Measurements from ENCODE around the gene CDC42BPG.

CDC42BPG gene

DNA sequence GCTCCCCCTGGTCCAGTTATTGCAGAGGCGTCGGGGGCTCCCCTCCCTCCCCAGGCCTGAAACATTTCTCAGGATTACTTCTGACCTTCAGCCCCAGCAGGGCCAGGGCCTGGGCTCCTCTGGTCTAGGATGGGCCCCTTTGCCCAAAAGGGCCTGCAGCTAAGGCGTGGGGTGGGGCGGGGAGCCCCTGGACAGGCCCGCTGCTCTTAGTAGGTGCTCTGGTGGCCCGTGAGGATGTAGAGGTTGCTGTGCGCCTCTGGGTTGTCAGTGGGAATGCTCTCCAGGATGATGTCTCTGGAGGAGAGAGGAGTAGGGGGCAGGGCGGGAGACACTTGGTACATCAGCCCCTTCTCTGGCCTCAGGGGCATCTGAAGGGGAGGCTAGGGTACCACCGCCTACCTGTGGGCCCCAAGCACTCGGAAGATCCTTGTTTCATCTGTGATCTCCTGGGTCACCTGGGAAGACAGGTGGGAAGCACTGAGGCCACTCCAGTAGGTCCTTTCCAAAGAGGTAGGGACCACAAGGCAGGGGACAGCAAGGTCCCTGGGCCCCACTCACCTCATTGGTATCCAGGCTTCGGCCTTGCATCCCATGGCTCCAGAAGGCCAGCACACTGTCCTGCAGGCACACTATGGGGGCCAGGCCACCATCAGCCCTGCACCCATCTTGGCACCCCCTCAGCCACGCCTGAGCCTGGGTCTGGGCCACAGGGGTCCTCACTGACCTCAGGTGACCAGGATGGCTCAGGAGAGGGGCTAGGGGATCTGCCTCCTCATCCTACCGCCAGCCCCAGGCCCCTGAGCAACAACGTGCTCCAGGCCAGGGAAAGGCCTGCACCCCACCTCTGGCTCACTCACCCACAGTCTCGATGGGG is 54.9 kb downstream of the CDC42BPG start:
- no peak for DNase-seq (ENCODE audit: low read depth, low spot score)

- DNase-seq (ENCODE audit: low read depth, low spot score), result no peak
These were observed 55.9 kb downstream of the CDC42BPG start for GRCh38 chr11:64788321-64789215.

GRCh38 chr11:64787526-64788320 is 56.7 kb downstream of the CDC42BPG start:
- DNase-seq (ENCODE audit: low read depth, low spot score), result peak; percentile 65

GRCh38 chr11:64786308-64786707 is 58.1 kb downstream of the CDC42BPG start:
- DNase-seq (ENCODE audit: low read depth, low spot score), result no peak

- DNase-seq (ENCODE audit: low read depth, low spot score), result no peak
These were observed 59.5 kb downstream of the CDC42BPG start for GRCh38 chr11:64784813-64785581.

GRCh38 chr11:64778473-64779298 is 65.8 kb downstream of the CDC42BPG start, which contains the start of gene SF1:
Gene SF1, minus strand, starts transcription at chr11:64778542. Its CDS starts 150 bp downstream, at chr11:64778392.
- peak; percentile 100 for DNase-seq (ENCODE audit: low read depth, low spot score)

- DNase-seq (ENCODE audit: low read depth, low spot score), result no peak
These were observed 66.3 kb downstream of the CDC42BPG start for GRCh38 chr11:64778223-64778472.

- peak; percentile 72 for DNase-seq (ENCODE audit: low read depth, low spot score)
These were observed 66.8 kb downstream of the CDC42BPG start for GRCh38 chr11:64777449-64778222.

DNA sequence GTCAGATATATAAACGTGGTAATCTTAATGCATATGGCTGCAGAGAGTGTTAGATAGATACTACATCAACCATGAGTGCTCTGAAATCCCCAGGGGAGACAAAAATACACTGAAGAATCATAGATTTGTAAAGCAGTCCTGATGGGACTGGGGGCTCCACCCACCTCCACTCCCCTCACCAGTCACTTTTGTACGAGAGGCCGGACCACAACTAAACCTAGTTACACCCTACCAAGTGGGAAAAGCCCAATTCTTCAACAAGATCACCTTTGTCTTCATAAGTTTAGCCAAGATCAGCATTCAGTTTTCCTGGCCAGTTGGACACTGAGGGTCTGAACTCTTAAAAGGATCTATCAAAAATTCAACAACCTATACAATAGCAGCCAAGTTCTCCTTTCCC is 67.6 kb downstream of the CDC42BPG start:
- DNase-seq (ENCODE audit: low read depth, low spot score), result no peak

DNA sequence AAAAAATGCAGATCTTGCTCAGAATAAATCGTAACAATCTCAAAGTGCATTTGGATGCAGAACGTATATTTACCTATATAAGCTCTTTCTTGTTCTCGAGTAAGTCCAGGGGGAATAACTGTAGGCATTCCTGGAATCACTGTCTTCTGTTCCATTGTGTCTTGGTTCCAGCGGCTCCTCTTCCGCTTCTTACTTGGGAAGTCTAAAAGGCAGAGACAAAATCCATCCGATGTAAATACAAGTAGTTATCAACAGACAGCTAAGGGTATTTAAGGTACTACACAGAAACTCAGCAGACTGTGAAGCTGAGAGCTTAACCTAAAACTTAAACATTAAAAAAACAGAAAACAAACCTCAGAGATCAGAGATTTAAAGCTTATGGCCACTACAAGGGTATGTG is 68.0 kb downstream of the CDC42BPG start:
- no peak for DNase-seq (ENCODE audit: low read depth, low spot score)

GRCh38 chr11:64774144-64774543 is 70.3 kb downstream of the CDC42BPG start:
- DNase-seq (ENCODE audit: low read depth, low spot score), result no peak
